Activated naive CD4-positive, alpha-beta T cell treated with anti-CD3 and anti-CD28 coated beads for 36 hours (primary cell): ENCODE results near the gene DRC1. TPM values are rescaled to one million over a fixed set of nuclear protein-coding genes. Genes with fewer than 3 reads are reported as not detected.

Experiments
- CTCF ChIA-PET: fragments of 350-600 bp; sonication (Branson Sonifier 250); formaldehyde crosslinking; loops from one replicate; lab custom pipeline; 2021; ENCODE audit warnings: antibody characterized with exemption; lab: Charles Lee
- DNase-seq: peaks from one replicate; pipeline ENCODE4 v3.0.0-alpha.2; 2020
- H3K27ac Mint-ChIP-seq: one replicate; pipeline ENCODE4 v1.8.0; 2021; ENCODE audit warnings: mild to moderate bottlenecking, mixed read lengths
- H3K27me3 Mint-ChIP-seq: one replicate; pipeline ENCODE4 v1.8.0; 2021; ENCODE audit warnings: low read depth, mixed read lengths
- H3K36me3 Mint-ChIP-seq: one replicate; pipeline ENCODE4 v1.8.0; 2021; ENCODE audit warnings: low read depth, mixed read lengths
- H3K4me1 Mint-ChIP-seq: one replicate; pipeline ENCODE4 v1.8.0; 2021; ENCODE audit warnings: low read depth, mixed read lengths
- H3K4me3 Mint-ChIP-seq: one replicate; pipeline ENCODE4 v1.8.0; 2021; ENCODE audit warnings: mild to moderate bottlenecking, moderate library complexity, mixed read lengths
- H3K9me3 Mint-ChIP-seq: one replicate; pipeline ENCODE4 v1.8.0; 2021; ENCODE audit warnings: mixed read lengths
- intact Hi-C: fragments of 100-400 bp; cut with micrococcal nuclease; formaldehyde crosslinking; loops from one replicate; pipeline ENCODE4 v1.15.1; 2023
- total RNA-seq, 2 experiments: library from RNA; stranded (reverse); gene quantifications; one replicate each; pipeline ENCODE4 v1.2.3, GENCODE V29; 2021

Gene DRC1
- total RNA-seq, 2 experiments from 2014 or later = not detected

DNA sequence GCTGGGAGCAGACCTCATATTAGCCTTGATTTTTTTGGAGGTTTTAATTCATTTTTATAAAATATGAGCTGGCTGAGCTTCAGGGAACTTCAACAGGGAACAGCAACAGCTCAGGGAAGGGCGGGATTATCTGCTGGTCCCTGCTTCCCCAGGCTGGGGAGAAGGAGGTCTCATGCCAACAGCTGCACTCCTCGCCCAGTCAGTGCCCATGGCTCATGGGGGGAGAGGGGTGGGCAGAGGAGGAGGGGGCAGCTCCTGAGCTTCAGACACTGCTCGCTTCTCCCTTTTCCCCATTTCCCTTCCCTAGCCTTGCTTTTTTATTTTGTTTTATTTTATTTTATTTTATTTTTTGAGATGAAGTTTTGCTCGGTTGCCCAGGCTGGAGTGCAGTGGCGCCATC is 76.6 kb downstream of the DRC1 start:
- peaks cover 3% of the 10 kb centered on the region for H3K4me1 Mint-ChIP-seq
- CTCF ChIA-PET = interaction anchor here (1.3 to 1.5 kb wide), 3 partner anchors 9 to 100 kb away, joined by 3 to 5 read pairs (median 4); no protein-coding TSS in a partner anchor
- H3K27ac Mint-ChIP-seq = no peak overlapping the region
- H3K36me3 Mint-ChIP-seq = no peaks in the 10 kb centered on the region
- DNase-seq = no peak
- intact Hi-C loops = no loop called here
- no peaks in the 10 kb centered on the region for H3K27me3 Mint-ChIP-seq
- H3K4me3 Mint-ChIP-seq = no peak overlapping the region
- no peaks in the 10 kb centered on the region for H3K9me3 Mint-ChIP-seq

DNA sequence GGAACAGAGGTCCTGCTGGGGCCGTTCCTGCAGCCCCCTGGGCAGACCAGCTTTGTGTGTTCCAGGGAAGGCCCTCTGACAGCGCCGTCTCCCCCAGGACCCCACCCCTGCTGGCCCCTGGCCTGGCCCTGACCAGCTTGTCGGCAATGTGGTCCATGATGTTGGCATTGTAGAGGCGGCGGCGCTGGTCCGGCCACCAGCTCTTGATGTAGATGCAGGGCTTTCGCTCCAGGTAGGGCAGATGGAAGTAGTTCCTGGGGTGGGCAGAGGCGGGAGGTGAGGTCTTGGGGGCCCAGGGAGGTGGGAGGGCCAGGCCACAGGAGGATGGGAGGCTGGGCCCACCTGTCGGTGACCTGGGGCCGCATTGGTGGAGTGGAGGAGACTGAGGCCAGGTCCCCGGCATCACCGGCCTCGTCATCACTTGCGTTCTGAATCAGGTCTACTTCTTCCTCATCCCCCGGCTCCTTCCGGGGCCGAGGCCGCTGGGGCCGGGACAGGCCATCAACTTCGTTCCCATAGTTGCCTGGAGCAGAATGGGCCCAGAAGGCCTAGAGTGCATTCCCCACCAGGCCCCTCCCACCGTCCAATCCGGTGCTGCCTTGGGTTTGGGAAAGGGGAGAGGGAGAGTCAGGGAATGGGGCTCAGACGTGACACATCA is 77.5 kb downstream of the DRC1 start:
- Mint-ChIP-seq H3K36me3 (no peaks in the 10 kb centered on the region), H3K4me1 (peaks cover 3% of the 10 kb centered on the region), H3K4me3 (no peak overlapping the region), H3K27me3 (no peaks in the 10 kb centered on the region), H3K27ac (no peak overlapping the region), H3K9me3 (no peaks in the 10 kb centered on the region)
- CTCF ChIA-PET = no interaction called here
- DNase-seq = no peak
- intact Hi-C loops = no loop called here

DNA sequence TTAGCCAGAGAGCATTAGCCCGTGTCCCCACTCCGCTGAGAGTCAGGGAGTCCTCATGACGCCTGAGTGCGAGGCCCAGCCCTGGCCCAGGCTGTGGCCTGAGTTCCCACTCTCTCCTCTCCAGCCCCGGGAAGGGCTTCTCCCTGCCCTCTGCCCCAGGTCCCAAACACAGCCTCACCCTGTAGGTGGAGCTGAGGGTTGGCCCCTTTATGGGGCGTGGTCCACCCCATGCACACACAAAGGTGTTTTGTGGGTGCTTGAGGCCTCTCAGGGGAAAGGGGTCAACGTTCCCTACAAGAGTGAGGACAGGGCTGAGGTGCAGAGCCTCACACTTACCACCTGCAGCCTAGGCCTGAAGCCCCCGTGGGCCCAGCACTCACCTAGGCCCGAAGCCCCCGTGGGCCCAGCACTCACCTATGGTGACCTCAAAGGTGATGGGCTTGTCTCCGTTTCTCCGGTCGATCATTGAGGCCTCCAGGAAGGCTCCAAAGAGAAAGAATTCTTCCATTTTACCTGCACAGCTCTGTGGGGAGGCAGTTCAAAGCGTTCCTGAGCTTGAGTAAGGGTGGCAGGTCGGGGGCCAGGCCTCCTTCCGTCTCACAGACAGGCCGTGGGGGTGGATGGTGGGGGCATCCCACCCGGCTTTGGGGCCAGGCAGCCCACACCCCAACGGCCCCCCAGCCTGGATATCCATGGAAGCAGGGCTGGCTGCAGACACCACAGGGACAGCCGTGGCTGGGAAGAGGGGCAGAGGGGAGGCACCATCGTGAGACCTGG is 78.3 kb downstream of the DRC1 start:
- H3K4me3 Mint-ChIP-seq = no peak overlapping the region
- DNase-seq = no peak
- H3K27me3 Mint-ChIP-seq = no peaks in the 10 kb centered on the region
- CTCF ChIA-PET = interaction anchor here (0.5 kb wide), 1 partner anchor 19 kb away, joined by 3 read pairs; no protein-coding TSS in a partner anchor
- H3K4me1 Mint-ChIP-seq = peaks cover 3% of the 10 kb centered on the region
- no peaks in the 10 kb centered on the region for H3K36me3 Mint-ChIP-seq
- intact Hi-C loops = no loop called here
- no peaks in the 10 kb centered on the region for H3K9me3 Mint-ChIP-seq
- no peak overlapping the region for H3K27ac Mint-ChIP-seq

DNA sequence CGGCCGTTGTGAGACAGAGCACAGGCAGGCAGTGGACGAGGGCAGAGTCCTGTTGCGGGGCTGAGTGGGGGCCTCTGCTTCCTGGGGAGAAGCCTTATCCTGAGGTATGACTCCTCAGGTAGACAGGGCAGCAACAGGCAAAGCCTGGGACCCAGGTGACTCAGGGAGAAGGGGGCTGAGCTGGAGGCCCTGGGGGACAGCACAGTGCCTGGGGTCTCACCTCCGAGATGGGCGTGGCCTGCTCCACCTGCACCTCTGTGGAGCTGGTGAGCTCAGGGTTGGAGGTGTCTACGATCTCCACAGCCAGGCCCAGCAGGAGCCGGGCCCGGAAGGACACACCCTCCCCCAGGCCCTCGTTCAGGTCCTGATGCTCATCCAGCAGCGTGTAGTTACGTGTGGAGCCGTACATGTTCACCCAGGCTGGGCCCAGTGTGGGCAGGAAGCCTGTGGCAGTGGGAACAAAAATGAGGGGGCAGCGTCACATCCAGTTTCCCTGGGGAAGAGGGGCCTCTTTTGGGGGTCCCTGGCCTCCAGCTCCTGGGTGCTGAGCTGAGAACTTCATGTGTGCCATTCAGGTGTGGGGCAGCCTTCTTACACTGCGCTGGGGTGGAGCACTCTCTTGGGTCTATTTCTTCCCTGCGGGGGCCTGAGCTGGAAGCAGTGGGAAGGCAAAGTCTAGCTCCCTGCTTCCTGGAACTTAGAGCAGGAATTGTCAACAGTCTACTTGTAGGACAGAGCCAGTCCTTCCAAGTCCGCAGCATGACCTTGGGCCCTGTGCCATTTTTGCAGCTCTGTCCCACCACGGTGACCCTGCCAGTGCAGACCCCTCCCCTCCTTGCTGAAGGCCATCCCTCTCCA is 79.1 kb downstream of the DRC1 start:
- Mint-ChIP-seq H3K27ac (no peak overlapping the region), H3K36me3 (no peaks in the 10 kb centered on the region), H3K9me3 (no peaks in the 10 kb centered on the region), H3K4me1 (peaks cover 3% of the 10 kb centered on the region), H3K27me3 (no peaks in the 10 kb centered on the region), H3K4me3 (no peak overlapping the region)
- DNase-seq = no peak
- CTCF ChIA-PET = no interaction called here
- intact Hi-C loops = no loop called here

DNA sequence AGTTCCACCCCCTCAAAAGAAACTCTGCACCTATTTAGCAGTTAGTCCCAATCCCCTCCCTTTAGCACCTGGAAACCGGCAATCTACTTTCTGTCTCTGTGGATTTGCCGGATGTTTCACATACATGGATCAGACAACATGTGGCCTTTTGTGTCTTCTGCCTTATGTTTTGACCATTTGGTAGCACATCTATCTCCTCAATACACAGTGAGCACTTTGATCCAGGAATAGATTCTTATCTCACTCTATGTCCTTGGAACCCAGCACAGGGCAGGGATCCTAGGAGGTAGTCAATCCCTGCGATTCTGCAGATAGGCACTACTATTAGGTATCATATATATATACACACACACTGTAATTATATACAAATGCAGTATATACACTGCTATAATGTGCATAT is 80.0 kb downstream of the DRC1 start:
- DNase-seq = no peak
- H3K4me3 Mint-ChIP-seq = no peak overlapping the region
- CTCF ChIA-PET = no interaction called here
- intact Hi-C loops = no loop called here
- no peaks in the 10 kb centered on the region for H3K36me3 Mint-ChIP-seq
- H3K27ac Mint-ChIP-seq = no peak overlapping the region
- H3K27me3 Mint-ChIP-seq = no peaks in the 10 kb centered on the region
- H3K4me1 Mint-ChIP-seq = peaks cover 3% of the 10 kb centered on the region
- no peaks in the 10 kb centered on the region for H3K9me3 Mint-ChIP-seq

DNA sequence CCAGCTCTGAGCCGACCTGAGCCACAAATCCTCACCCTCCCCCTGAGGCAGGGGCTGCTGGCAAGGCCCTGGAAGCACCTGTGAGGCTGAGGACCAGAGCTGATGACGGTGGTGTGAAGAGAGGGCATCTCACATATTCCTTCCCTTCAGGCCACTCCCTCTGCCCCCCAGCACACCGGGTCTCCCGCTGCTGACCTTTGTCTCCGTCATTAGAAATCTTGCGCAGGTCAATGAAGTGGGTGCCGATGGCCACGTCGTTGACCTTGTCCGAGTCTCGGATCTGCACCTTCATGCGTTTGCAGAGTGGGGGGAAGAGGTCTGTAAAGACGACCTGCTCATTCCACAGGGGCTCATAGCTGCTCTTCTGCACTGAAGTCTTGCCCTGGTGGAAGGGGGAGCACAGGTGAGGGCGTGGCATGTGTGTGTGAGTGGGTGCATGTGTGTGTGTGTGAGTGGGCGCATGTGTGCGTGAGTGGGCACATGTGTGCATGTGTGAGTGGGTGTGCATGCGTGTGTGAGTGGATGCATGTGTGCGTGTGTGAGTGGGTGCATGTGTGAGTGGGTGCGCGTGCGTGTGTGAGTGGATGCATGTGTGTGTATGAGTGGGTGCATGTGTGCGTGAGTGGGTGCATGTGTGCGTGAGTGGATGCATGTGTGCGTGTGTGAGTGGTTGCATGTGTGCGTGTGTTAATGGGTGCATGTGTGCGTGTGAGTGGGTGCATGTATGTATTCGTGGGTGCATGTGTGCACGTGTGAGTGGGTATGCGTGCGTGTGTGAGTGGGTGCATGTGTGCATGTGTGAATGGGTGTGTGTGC is 80.7 kb downstream of the DRC1 start:
- Mint-ChIP-seq H3K4me1 (peaks cover 3% of the 10 kb centered on the region), H3K36me3 (no peaks in the 10 kb centered on the region), H3K9me3 (no peaks in the 10 kb centered on the region), H3K4me3 (no peak overlapping the region), H3K27ac (no peak overlapping the region), H3K27me3 (no peaks in the 10 kb centered on the region)
- CTCF ChIA-PET = no interaction called here
- intact Hi-C loops = no loop called here
- no peak for DNase-seq

DNA sequence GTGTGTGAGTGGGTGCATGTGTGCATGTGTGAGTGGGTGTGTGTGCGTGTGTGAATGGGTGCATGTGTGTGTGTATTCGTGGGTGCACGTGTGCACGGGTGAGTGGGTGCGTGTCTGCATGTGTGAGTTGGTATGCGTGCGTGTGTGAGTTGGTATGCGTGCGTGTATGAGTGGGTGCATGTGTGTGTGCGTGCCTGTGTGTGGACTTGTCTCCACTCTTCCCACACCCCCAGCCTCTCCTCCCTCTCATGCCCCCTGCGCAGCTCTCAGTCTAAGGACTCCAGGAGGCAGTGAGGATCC is 81.3 kb downstream of the DRC1 start:
- Mint-ChIP-seq H3K36me3 (no peaks in the 10 kb centered on the region), H3K9me3 (no peaks in the 10 kb centered on the region), H3K4me1 (no peaks in the 10 kb centered on the region), H3K4me3 (no peak overlapping the region), H3K27ac (no peak overlapping the region), H3K27me3 (no peaks in the 10 kb centered on the region)
- intact Hi-C loops = no loop called here
- CTCF ChIA-PET = no interaction called here
- DNase-seq = no peak

DNA sequence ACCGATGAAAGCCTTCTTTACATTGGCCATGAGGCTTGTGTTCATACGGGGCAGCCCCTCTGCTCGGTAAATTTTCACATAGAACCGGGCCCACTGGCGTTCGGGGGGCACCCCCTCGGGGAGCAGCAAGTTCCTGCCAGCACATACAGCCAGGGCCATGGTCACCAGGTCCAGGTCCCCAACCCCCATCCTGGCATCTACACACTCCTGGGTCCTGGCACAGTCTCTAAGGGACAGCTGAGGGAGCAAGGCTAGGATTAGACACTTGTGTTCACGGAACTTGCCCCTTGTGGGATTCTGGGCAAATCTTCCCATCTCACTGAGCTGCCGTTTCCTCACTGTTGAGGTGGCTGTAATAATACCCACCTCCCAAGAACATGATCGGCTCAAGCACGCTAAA is 81.8 kb downstream of the DRC1 start:
- Mint-ChIP-seq H3K9me3 (no peaks in the 10 kb centered on the region), H3K36me3 (no peaks in the 10 kb centered on the region)
- CTCF ChIA-PET = no interaction called here

DNA sequence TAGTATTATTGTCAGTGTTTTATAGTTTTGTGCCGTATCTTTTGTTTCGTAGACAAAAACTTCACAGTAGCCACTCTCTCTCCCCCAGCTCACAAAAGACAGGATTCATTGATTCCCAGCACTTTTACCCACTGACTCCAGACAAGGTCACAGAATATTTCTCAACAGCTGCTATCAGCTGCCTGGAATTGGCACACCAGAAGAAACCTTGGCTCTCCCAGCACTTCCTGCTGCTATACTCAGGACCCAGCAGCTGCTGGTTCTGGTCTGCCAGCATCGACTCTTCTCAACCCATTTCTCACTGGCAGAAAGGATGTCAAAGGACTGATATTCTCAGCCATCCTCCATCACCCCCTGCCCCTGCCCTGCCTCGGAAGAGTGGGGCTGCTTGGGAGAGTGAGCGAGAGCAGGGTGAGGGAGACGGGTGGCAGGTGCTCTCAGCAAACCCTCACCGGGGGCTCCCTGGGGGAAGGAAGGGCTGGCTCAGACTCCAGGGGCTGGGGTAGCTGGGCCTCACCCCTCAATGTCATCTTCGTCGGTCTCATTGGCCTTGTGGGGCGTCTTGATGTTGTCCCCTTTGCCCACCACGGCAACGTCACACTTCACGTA is 82.3 kb downstream of the DRC1 start:
- Mint-ChIP-seq H3K4me1 (no peaks in the 10 kb centered on the region), H3K27ac (no peak overlapping the region), H3K27me3 (no peaks in the 10 kb centered on the region), H3K36me3 (no peaks in the 10 kb centered on the region), H3K9me3 (no peaks in the 10 kb centered on the region), H3K4me3 (no peak overlapping the region)
- no peak for DNase-seq
- intact Hi-C loops = no loop called here
- CTCF ChIA-PET = no interaction called here

More for the DNA sequence above, 81.8 kb downstream of the DRC1 start:
- intact Hi-C loops = no loop called here
- Mint-ChIP-seq H3K27me3 (no peaks in the 10 kb centered on the region), H3K4me1 (no peaks in the 10 kb centered on the region), H3K4me3 (no peak overlapping the region), H3K27ac (no peak overlapping the region)
- no peak for DNase-seq

DNA sequence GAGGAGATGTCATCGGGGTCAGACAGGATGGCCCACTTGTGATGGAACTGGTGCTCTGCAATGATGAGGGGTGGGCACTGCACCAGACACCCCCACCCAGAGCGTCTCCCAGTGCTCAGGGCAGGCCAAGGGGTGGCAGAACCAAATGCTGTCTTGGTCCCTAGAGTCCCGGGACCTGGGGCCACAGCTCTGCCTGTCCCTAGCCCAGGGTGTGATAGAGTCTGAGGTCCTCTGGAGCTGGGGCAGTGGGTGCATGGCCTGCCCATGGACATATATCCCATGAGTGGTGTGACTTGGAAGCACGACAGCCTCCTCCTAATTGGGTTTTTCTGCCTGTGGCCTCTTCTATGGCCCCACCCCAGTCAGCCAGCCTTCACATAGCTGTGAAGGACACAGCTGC is 82.9 kb downstream of the DRC1 start:
- H3K9me3 Mint-ChIP-seq = no peaks in the 10 kb centered on the region
- intact Hi-C loops = no loop called here
- CTCF ChIA-PET = no interaction called here
- DNase-seq = no peak
- H3K4me3 Mint-ChIP-seq = no peak overlapping the region
- no peaks in the 10 kb centered on the region for H3K36me3 Mint-ChIP-seq
- H3K27ac Mint-ChIP-seq = no peak overlapping the region
- no peaks in the 10 kb centered on the region for H3K4me1 Mint-ChIP-seq
- no peaks in the 10 kb centered on the region for H3K27me3 Mint-ChIP-seq

DNA sequence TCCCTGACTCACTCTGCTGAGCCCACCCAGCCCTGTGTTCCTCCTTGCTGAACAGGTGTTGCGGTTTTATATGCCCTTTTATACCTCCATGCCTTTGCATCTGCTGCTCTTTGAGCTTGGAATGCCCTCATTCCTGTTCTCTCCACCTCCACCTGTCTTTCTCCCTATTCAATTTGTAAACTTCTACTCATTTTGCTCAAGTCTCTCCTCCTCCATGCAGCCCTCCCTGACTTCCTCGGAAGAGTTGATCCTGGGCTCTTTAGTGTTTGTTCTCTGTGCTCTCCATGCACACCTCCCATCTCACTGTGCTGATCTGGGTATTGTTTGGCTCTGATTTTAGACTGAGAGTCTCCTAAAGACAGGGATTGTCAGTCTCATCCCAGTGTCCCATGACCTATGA is 83.4 kb downstream of the DRC1 start:
- intact Hi-C loops = no loop called here
- no peaks in the 10 kb centered on the region for H3K36me3 Mint-ChIP-seq
- H3K27ac Mint-ChIP-seq = no peak overlapping the region
- no peaks in the 10 kb centered on the region for H3K9me3 Mint-ChIP-seq
- H3K27me3 Mint-ChIP-seq = no peaks in the 10 kb centered on the region
- no peak for DNase-seq
- no peaks in the 10 kb centered on the region for H3K4me1 Mint-ChIP-seq
- H3K4me3 Mint-ChIP-seq = no peak overlapping the region
- CTCF ChIA-PET = no interaction called here
